Middle frontal gyrus (tissue), 1 donor: ENCODE measurements around the gene ARHGAP40.

Source experiments
- DNase-seq: peaks from one replicate; pipeline ENCODE4 v3.0.0-alpha.2; 2015; ENCODE audit warnings: low spot score; ENCODE audit errors: extremely low spot score

Gene ARHGAP40

GRCh38 chr20:38601216-38602184, at the start of gene ARHGAP40:
Gene ARHGAP40 (plus strand): TSS chr20:38601809.
- DNase-seq: no peak

- DNase-seq: no peak
Measured at GRCh38 chr20:38554986-38555385, 46.6 kb upstream of the ARHGAP40 start.

- no peak for DNase-seq
Measured at GRCh38 chr20:38555395-38555794, 46.2 kb upstream of the ARHGAP40 start.

- no peak for DNase-seq
Measured at GRCh38 chr20:38557174-38557573, 44.4 kb upstream of the ARHGAP40 start.

GRCh38 chr20:38558596-38559360, 42.8 kb upstream of the ARHGAP40 start:
- no peak for DNase-seq

GRCh38 chr20:38559764-38560163, 41.8 kb upstream of the ARHGAP40 start:
- no peak for DNase-seq

GRCh38 chr20:38563802-38564431, 37.7 kb upstream of the ARHGAP40 start:
- DNase-seq: no peak

- DNase-seq: no peak
Measured at GRCh38 chr20:38564680-38565079, 36.9 kb upstream of the ARHGAP40 start.

GRCh38 chr20:38566036-38566598, 35.5 kb upstream of the ARHGAP40 start:
- no peak for DNase-seq

GRCh38 chr20:38569747-38570525, 31.7 kb upstream of the ARHGAP40 start:
- no peak for DNase-seq

- no peak for DNase-seq
Measured at GRCh38 chr20:38573413-38573812, 28.2 kb upstream of the ARHGAP40 start.

GRCh38 chr20:38579219-38579910, 22.2 kb upstream of the ARHGAP40 start:
- DNase-seq: no peak

- DNase-seq: no peak
Measured at GRCh38 chr20:38579921-38580320, 21.7 kb upstream of the ARHGAP40 start.

- DNase-seq: peak; percentile 12
Measured at GRCh38 chr20:38581013-38581412, 20.6 kb upstream of the ARHGAP40 start, which contains the start of gene ADIG. Gene ADIG (plus strand): TSS chr20:38581197. CDS start chr20:38581251, 54 bp downstream.

GRCh38 chr20:38581830-38582358, 19.7 kb upstream of the ARHGAP40 start:
- DNase-seq: no peak

- DNase-seq: no peak
Measured at GRCh38 chr20:38583306-38583705, 18.3 kb upstream of the ARHGAP40 start.

- DNase-seq: no peak
Measured at GRCh38 chr20:38584099-38584763, 17.4 kb upstream of the ARHGAP40 start.

- no peak for DNase-seq
Measured at GRCh38 chr20:38585404-38586180, 16.0 kb upstream of the ARHGAP40 start.
